22Rv1 (cell line): ENCODE measurements around the gene TEX2.

Experiments used
- CTCF ChIP-seq: fragments of 450-650 bp; IDR thresholded peaks from 2 replicates; pipeline ENCODE4 v1.5.1; 2017; ENCODE audit warnings: mild to moderate bottlenecking
- ZFX ChIP-seq: fragments of 450-650 bp; IDR thresholded peaks from 2 replicates; pipeline ENCODE4 v1.6.1; 2017; ENCODE audit warnings: antibody characterized with exemption, borderline replicate concordance

- TF ChIP-seq CTCF (no peak), ZFX (no peak)
Observed at GRCh38 chr17:64260886-64261285, 2.2 kb downstream of the TEX2 start.
